Measurements from ENCODE around the gene LAMP1. TPM values are rescaled to one million over a fixed set of nuclear protein-coding genes. Genes with fewer than 3 reads are reported as not detected.

Gene LAMP1
- total RNA-seq, 4 donors from 2014 or later: 99.7 to 168 (median 133) TPM

DNA sequence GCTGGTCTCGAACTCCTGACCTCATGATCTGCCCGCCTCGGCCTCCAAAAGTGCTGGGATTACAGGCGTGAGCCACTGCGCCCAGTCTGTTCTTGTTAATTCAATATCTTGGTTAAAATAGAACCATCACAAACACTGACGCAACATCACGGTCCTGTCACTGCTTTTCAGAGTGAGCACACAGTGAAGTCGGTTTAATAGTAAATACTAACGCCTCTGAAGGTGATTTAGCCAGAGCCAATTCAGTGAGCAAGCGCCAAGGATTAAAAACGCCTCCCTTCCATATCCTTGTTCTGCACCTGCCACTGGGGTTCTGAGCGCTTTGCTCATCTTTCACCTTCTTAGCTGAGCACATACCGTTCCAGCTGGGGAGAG lies 30.3 kb downstream of the LAMP1 start:
- TF ChIP-seq, protein P1, sequence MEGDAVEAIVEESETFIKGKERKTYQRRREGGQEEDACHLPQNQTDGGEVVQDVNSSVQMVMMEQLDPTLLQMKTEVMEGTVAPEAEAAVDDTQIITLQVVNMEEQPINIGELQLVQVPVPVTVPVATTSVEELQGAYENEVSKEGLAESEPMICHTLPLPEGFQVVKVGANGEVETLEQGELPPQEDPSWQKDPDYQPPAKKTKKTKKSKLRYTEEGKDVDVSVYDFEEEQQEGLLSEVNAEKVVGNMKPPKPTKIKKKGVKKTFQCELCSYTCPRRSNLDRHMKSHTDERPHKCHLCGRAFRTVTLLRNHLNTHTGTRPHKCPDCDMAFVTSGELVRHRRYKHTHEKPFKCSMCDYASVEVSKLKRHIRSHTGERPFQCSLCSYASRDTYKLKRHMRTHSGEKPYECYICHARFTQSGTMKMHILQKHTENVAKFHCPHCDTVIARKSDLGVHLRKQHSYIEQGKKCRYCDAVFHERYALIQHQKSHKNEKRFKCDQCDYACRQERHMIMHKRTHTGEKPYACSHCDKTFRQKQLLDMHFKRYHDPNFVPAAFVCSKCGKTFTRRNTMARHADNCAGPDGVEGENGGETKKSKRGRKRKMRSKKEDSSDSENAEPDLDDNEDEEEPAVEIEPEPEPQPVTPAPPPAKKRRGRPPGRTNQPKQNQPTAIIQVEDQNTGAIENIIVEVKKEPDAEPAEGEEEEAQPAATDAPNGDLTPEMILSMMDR (IDR thresholded peaks at IDR 0.05): no peak
- no peak for TF ChIP-seq POLR2A (IDR thresholded peaks at IDR 0.05; ENCODE audit: low read depth)
- TF ChIP-seq EP300 (IDR thresholded peaks at IDR 0.05): no peak
- TF ChIP-seq POLR2AphosphoS5 (IDR thresholded peaks at IDR 0.05): no peak
- H3K27ac ChIP-seq (replicated peaks in 1 of 4): no peak overlapping the region
- no peaks in the 10 kb centered on the region for H3K9me3 ChIP-seq
- H3K27me3 ChIP-seq: no peaks in the 10 kb centered on the region
- no peaks in the 10 kb centered on the region for H3K4me1 ChIP-seq
- WGBS: 86% methylated on average over 12 of the region's 13 CpGs
- DNase-seq (ENCODE audit: extremely low spot score): no peak
- H3K36me3 ChIP-seq: peaks cover 10 to 37% (median 27%) of the 10 kb centered on the region in 4 donors
- H3K4me3 ChIP-seq: no peak overlapping the region
- intact Hi-C loops (cut with DNase I): no loop called here

DNA sequence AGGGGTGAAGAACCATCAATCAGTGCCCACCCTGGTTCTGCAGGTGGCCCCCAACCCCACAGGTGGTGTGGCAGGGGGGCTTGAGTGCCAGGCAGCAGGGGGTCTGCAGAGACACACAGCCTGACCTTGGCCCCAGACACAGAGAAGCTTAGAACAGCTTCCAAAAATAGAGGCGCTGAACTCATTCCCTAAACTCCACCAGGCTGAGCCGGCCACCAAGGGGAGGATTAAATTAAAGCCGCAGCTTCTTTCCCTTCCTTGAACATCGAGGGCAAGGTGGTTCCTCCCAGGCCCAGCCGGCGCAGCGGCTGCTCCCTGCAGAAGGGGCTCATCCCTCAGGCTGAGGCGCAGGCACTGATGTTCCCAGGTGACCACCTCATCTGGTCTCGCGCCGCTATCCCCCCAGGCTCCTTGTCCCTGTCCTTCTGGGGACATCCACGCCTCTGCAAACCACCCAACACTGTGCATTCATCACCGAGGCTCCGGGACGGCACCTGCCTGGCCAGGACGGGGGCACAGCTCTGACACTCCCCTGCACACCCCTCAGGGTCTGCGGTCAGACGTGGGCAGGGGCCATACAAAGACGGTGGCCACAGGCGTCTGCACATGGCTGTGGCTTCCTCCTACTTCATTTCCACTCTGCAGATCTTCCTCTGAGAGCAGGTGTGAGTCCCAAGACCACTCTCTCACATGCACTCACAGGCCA lies 30.9 kb downstream of the LAMP1 start:
- Histone ChIP-seq H3K4me1 (no peaks in the 10 kb centered on the region), H3K36me3 (peaks cover 10 to 31% (median 24%) of the 10 kb centered on the region in 4 donors), H3K27ac (replicated peaks in 1 of 4) (no peak overlapping the region), H3K4me3 (no peak overlapping the region), H3K27me3 (no peaks in the 10 kb centered on the region), H3K9me3 (no peaks in the 10 kb centered on the region)
- DNase-seq (ENCODE audit: extremely low spot score): no peak
- no peak for TF ChIP-seq POLR2AphosphoS5 (IDR thresholded peaks at IDR 0.05)
- no peak for TF ChIP-seq EP300 (IDR thresholded peaks at IDR 0.05)
- TF ChIP-seq POLR2A (IDR thresholded peaks at IDR 0.05; ENCODE audit: low read depth): no peak
- TF ChIP-seq, protein P1 (IDR thresholded peaks at IDR 0.05): no peak
- intact Hi-C loops (cut with DNase I): no loop called here
- 66% methylated on average over 14 of the region's 20 CpGs for WGBS

DNA sequence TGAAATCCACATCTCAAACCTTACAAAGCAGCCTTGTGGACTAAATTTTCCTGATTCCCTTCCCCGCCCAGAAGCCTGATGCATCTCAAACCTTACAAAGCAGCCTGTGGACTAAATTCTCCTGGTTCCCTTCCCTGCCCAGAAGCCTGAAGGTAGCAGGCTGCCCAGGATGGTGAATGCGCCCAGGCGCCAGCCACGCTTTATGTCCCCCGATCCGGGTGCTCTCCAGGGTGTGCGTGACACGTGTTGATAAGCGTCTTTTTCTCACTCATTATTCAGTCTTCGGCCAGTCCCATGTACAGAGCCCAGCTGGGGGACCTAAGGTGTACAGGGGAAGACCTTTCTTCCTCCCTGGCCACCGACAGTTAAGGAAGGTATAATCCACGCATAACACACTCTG lies 31.8 kb downstream of the LAMP1 start:
- DNase-seq (ENCODE audit: extremely low spot score): no peak
- Histone ChIP-seq H3K27ac (replicated peaks in 1 of 4) (no peak overlapping the region), H3K36me3 (peaks cover 4 to 22% (median 15%) of the 10 kb centered on the region in 4 donors), H3K4me1 (no peaks in the 10 kb centered on the region), H3K9me3 (no peaks in the 10 kb centered on the region), H3K27me3 (no peaks in the 10 kb centered on the region), H3K4me3 (no peak overlapping the region)
- TF ChIP-seq POLR2AphosphoS5 (IDR thresholded peaks at IDR 0.05) (no peak), POLR2A (IDR thresholded peaks at IDR 0.05; ENCODE audit: low read depth) (no peak), EP300 (IDR thresholded peaks at IDR 0.05) (no peak)
- TF ChIP-seq, protein P1 (IDR thresholded peaks at IDR 0.05): no peak
- WGBS: 83% methylated on average over 11 of the region's 12 CpGs
- intact Hi-C loops (cut with DNase I): no loop called here

DNA sequence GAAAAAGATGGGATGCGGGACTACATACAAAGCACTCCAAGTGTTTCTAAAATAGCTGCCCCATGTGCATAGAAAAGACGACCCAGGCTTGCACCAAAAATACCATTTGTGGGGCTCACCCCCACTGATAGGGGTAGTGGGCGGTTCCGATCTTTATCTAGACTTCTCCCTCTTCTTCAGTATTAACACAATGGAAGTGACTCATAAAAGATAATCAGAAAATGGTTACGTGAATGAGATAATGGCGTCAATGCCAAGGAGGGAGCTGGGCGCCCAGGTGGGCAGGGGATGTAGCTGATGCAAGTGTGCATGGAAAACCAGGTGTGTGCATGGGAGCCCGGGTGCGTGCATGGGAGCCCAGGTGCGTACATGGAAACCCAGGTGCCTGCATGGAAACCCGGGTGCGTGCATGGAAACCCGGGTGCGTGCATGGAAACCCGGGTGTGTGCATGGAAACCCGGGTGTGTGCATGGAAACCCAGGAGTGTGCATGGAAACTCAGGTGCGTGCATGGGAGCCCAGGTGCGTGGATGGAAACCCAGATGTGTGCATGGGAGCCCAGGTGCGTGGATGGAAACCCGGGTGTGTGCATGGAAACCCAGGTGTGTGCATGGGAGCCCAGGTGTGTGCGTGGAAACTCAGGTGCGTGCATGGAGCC lies 32.7 kb downstream of the LAMP1 start:
- WGBS: 95% methylated on average over 21 of the region's 22 CpGs

More for the DNA sequence above, 32.7 kb downstream of the LAMP1 start:
- no peaks in the 10 kb centered on the region for H3K9me3 ChIP-seq
- no peaks in the 10 kb centered on the region for H3K27me3 ChIP-seq
- H3K4me3 ChIP-seq: no peak overlapping the region
- peaks cover 0 to 13% (median 8%) of the 10 kb centered on the region in 4 donors for H3K36me3 ChIP-seq
- no peak for DNase-seq (ENCODE audit: extremely low spot score)
- no peaks in the 10 kb centered on the region for H3K4me1 ChIP-seq
- H3K27ac ChIP-seq (replicated peaks in 1 of 4): no peak overlapping the region
- intact Hi-C loops (cut with DNase I): no loop called here
- TF ChIP-seq POLR2AphosphoS5 (IDR thresholded peaks at IDR 0.05): no peak
- no peak for TF ChIP-seq EP300 (IDR thresholded peaks at IDR 0.05)
- no peak for TF ChIP-seq POLR2A (IDR thresholded peaks at IDR 0.05; ENCODE audit: low read depth)
- TF ChIP-seq, protein P1 (IDR thresholded peaks at IDR 0.05): no peak
